ENCODE data around the gene TMA7B. TPM values are rescaled to one million over a fixed set of nuclear protein-coding genes. Genes with fewer than 3 reads are reported as not detected.
"Not testable (repeated sequence)": the region's sequence is repeated elsewhere in the genome, so short reads cannot be mapped to it uniquely, and the experiment has no call there.

Gene TMA7B
- total RNA-seq, 1 experiment from 2014 or later = not detected

GRCh38 chr22:39951603-39952293, 8.4 kb upstream of the TMA7B start:
- DNase-seq (ENCODE audit: low read depth) = not testable (repeated sequence)

- DNase-seq (ENCODE audit: low read depth) = no peak
Observed at GRCh38 chr22:39952347-39952746, 7.8 kb upstream of the TMA7B start.

GRCh38 chr22:39953101-39953500, 7.1 kb upstream of the TMA7B start:
- DNase-seq (ENCODE audit: low read depth) = no peak

GRCh38 chr22:39954584-39955055, 5.6 kb upstream of the TMA7B start:
- DNase-seq (ENCODE audit: low read depth) = peak; percentile 74

GRCh38 chr22:39955675-39956074, 4.5 kb upstream of the TMA7B start:
- DNase-seq (ENCODE audit: low read depth) = no peak

- DNase-seq (ENCODE audit: low read depth) = no peak
Observed at GRCh38 chr22:39956932-39957664, 3.1 kb upstream of the TMA7B start.

GRCh38 chr22:39958009-39958711, 2.0 kb upstream of the TMA7B start:
- no peak for DNase-seq (ENCODE audit: low read depth)

GRCh38 chr22:39958949-39959639, 1.1 kb upstream of the TMA7B start:
- DNase-seq (ENCODE audit: low read depth) = no peak

GRCh38 chr22:39960791-39961746, 872 bp downstream of the TMA7B start:
- DNase-seq (ENCODE audit: low read depth) = peak; percentile 98

- DNase-seq (ENCODE audit: low read depth) = no peak
Observed at GRCh38 chr22:39962071-39962470, 1.9 kb downstream of the TMA7B start.

GRCh38 chr22:39965748-39966147, 5.6 kb downstream of the TMA7B start:
- no peak for DNase-seq (ENCODE audit: low read depth)

GRCh38 chr22:39966470-39966869, 6.3 kb downstream of the TMA7B start:
- no peak for DNase-seq (ENCODE audit: low read depth)

- peak; percentile 68 for DNase-seq (ENCODE audit: low read depth)
Observed at GRCh38 chr22:39967103-39967829, 7.1 kb downstream of the TMA7B start.

- DNase-seq (ENCODE audit: low read depth) = no peak
Observed at GRCh38 chr22:39967996-39968972, 8.1 kb downstream of the TMA7B start.

GRCh38 chr22:39970742-39971141, 10.5 kb downstream of the TMA7B start:
- DNase-seq (ENCODE audit: low read depth) = no peak

- no peak for DNase-seq (ENCODE audit: low read depth)
Observed at GRCh38 chr22:39972641-39973040, 12.4 kb downstream of the TMA7B start.

GRCh38 chr22:39973656-39974055, 13.5 kb downstream of the TMA7B start:
- no peak for DNase-seq (ENCODE audit: low read depth)

- no peak for DNase-seq (ENCODE audit: low read depth)
Observed at GRCh38 chr22:39974065-39974464, 13.9 kb downstream of the TMA7B start.
